ENCODE data around the gene TAMM41.
"Not testable (repeated sequence)": the region's sequence is repeated elsewhere in the genome, so short reads cannot be mapped to it uniquely, and the experiment has no call there.

Gene TAMM41

GRCh38 chr3:11846281-11847266 is at the start of gene TAMM41:
Gene TAMM41 (minus strand): TSS chr3:11846885. CDS start chr3:11846636, 249 bp downstream.
- peak; percentile 87 to 91 for DNase-seq

- DNase-seq: no peak
Observed at GRCh38 chr3:11878837-11879236, 32.2 kb upstream of the TAMM41 start.

GRCh38 chr3:11874707-11875106 is 28.0 kb upstream of the TAMM41 start:
- not testable (repeated sequence) for DNase-seq

- DNase-seq: not testable (repeated sequence)
Observed at GRCh38 chr3:11863739-11864138, 17.1 kb upstream of the TAMM41 start.

GRCh38 chr3:11862584-11862983 is 15.9 kb upstream of the TAMM41 start:
- not testable (repeated sequence) for DNase-seq

GRCh38 chr3:11862145-11862544 is 15.5 kb upstream of the TAMM41 start:
- not testable (repeated sequence) for DNase-seq

- not testable (repeated sequence) for DNase-seq
Observed at GRCh38 chr3:11860213-11860612, 13.5 kb upstream of the TAMM41 start.

- DNase-seq: no peak
Observed at GRCh38 chr3:11853450-11853849, 6.8 kb upstream of the TAMM41 start.

- DNase-seq: peak in 1 of 2 donors; percentile 12
Observed at GRCh38 chr3:11850003-11850402, 3.3 kb upstream of the TAMM41 start.

GRCh38 chr3:11847607-11848006 is 922 bp upstream of the TAMM41 start:
- no peak for DNase-seq

- DNase-seq: no peak
Observed at GRCh38 chr3:11845651-11846050, 1.0 kb downstream of the TAMM41 start.

GRCh38 chr3:11844891-11845290 is 1.8 kb downstream of the TAMM41 start:
- DNase-seq: no peak

GRCh38 chr3:11835028-11835639 is 11.6 kb downstream of the TAMM41 start:
- peak in 1 of 2 donors; percentile 31 for DNase-seq

GRCh38 chr3:11832981-11833905 is 13.4 kb downstream of the TAMM41 start:
- peak; percentile 10 to 51 for DNase-seq

- DNase-seq: no peak
Observed at GRCh38 chr3:11829416-11829815, 17.3 kb downstream of the TAMM41 start.

GRCh38 chr3:11826628-11827265 is 19.9 kb downstream of the TAMM41 start:
- DNase-seq: no peak

GRCh38 chr3:11825301-11825700 is 21.4 kb downstream of the TAMM41 start:
- DNase-seq: no peak

GRCh38 chr3:11820531-11821041 is 26.1 kb downstream of the TAMM41 start:
- no peak for DNase-seq

GRCh38 chr3:11819146-11819689 is 27.5 kb downstream of the TAMM41 start:
- DNase-seq: no peak

- DNase-seq: no peak
Observed at GRCh38 chr3:11818033-11818432, 28.7 kb downstream of the TAMM41 start.

- no peak for DNase-seq
Observed at GRCh38 chr3:11815111-11815510, 31.6 kb downstream of the TAMM41 start.

- no peak for DNase-seq
Observed at GRCh38 chr3:11814663-11815062, 32.0 kb downstream of the TAMM41 start.
